OCI-LY3 (cell line): ENCODE results near the gene CACNA1C.

Experiments used
- CTCF ChIP-seq: fragments of 200-600, 300-600 bp; sonication (generic); IDR thresholded peaks from 2 replicates; pipeline ENCODE4 v1.5.1; 2014; ENCODE audit warnings: antibody characterized with exemption, low read length, low read depth
- EZH2phosphoT487 ChIP-seq: fragments of 200-600 bp; shearing (Covaris generic); IDR thresholded peaks from 2 replicates; pipeline ENCODE4 v1.6.1; 2018; ENCODE audit warnings: antibody characterized with exemption, mixed run types, low read depth

GRCh38 chr12:2351161-2351560 lies 298.4 kb downstream of the CACNA1C start:
- TF ChIP-seq CTCF: no peak
- no peak for TF ChIP-seq EZH2phosphoT487
